ENCODE measurements around the gene KDM5A. TPM values are rescaled to one million over a fixed set of nuclear protein-coding genes. Genes with fewer than 3 reads are reported as not detected.
"Not testable (repeated sequence)": the region's sequence is repeated elsewhere in the genome, so short reads cannot be mapped to it uniquely, and the experiment has no call there.

Gene KDM5A
- total RNA-seq, result 72.0 TPM
- long read RNA-seq, full-length matches to known transcripts, result 10 of 53 reads
- long read RNA-seq, partial matches to known transcripts, result 37 of 53 reads
- long read RNA-seq, other reads (novel, unspliced or antisense), result 6 of 53 reads

- H3K4me3 ChIP-seq, result peak within 1 kb of the TSS; percentile 86
- H3K36me3 ChIP-seq, result peaks cover 4% of the 10 kb centered on the region
- no peaks in the 10 kb centered on the region for H3K9me3 ChIP-seq
- H3K4me1 ChIP-seq, result peaks cover 25% of the 10 kb centered on the region
- DNase-seq (peak; percentile 94), ATAC-seq (peak; percentile 100)
- no peaks in the 10 kb centered on the region for H3K27me3 ChIP-seq
- peak within 1 kb of the TSS; percentile 94 for H3K27ac ChIP-seq
- TF ChIP-seq CTCF (IDR thresholded peaks at IDR 0.05), result no peak
- intact Hi-C loops (cut with DNase I), result no loop called here
These were observed at the start of gene KDM5A for GRCh38 chr12:389142-390096. Gene KDM5A (minus strand): TSS chr12:389320. CDS start chr12:389091, 229 bp downstream.

GRCh38 chr12:435737-436136 is 46.6 kb upstream of the KDM5A start:
- H3K4me3 ChIP-seq; H3K4me1 ChIP-seq; H3K27ac ChIP-seq; H3K9me3 ChIP-seq; H3K27me3 ChIP-seq; DNase-seq; ATAC-seq; intact Hi-C loops (cut with DNase I): not testable (repeated sequence)
- peaks cover 73% of the 10 kb centered on the region for H3K36me3 ChIP-seq

- H3K36me3 ChIP-seq, result peaks cover 18% of the 10 kb centered on the region
- intact Hi-C loops (cut with DNase I), result no loop called here
- H3K9me3 ChIP-seq, result no peaks in the 10 kb centered on the region
- DNase-seq (no peak), ATAC-seq (no peak)
- H3K27me3 ChIP-seq, result no peaks in the 10 kb centered on the region
- H3K4me3 ChIP-seq, result no peak overlapping the region
- H3K4me1 ChIP-seq, result no peaks in the 10 kb centered on the region
- no peak overlapping the region for H3K27ac ChIP-seq
- no peak for TF ChIP-seq CTCF (IDR thresholded peaks at IDR 0.05)
These were observed 33.4 kb upstream of the KDM5A start for GRCh38 chr12:422526-422925.

- TF ChIP-seq CTCF (IDR thresholded peaks at IDR 0.05), result no peak
- Histone ChIP-seq H3K27ac (no peak overlapping the region), H3K27me3 (no peaks in the 10 kb centered on the region), H3K9me3 (no peaks in the 10 kb centered on the region), H3K4me3 (no peak overlapping the region), H3K4me1 (no peaks in the 10 kb centered on the region), H3K36me3 (peaks cover 31% of the 10 kb centered on the region)
- intact Hi-C loops (cut with DNase I), result no loop called here
- no peak for DNase-seq
- ATAC-seq, result no peak
These were observed 29.3 kb upstream of the KDM5A start for GRCh38 chr12:418432-418831.

- no peak overlapping the region for H3K27ac ChIP-seq
- intact Hi-C loops (cut with DNase I), result no loop called here
- no peak for TF ChIP-seq CTCF (IDR thresholded peaks at IDR 0.05)
- H3K9me3 ChIP-seq, result no peaks in the 10 kb centered on the region
- DNase-seq (no peak), ATAC-seq (no peak)
- peaks cover 55% of the 10 kb centered on the region for H3K36me3 ChIP-seq
- no peak overlapping the region for H3K4me3 ChIP-seq
- H3K27me3 ChIP-seq, result no peaks in the 10 kb centered on the region
- H3K4me1 ChIP-seq, result no peaks in the 10 kb centered on the region
These were observed 25.7 kb upstream of the KDM5A start for GRCh38 chr12:414859-415258.

- ATAC-seq (no peak), DNase-seq (no peak)
- no peaks in the 10 kb centered on the region for H3K9me3 ChIP-seq
- intact Hi-C loops (cut with DNase I), result no loop called here
- no peaks in the 10 kb centered on the region for H3K27me3 ChIP-seq
- H3K27ac ChIP-seq, result peak overlapping the region; percentile 76
- H3K4me1 ChIP-seq, result peaks cover 13% of the 10 kb centered on the region
- peak overlapping the region; percentile 90 for H3K4me3 ChIP-seq
- TF ChIP-seq CTCF (IDR thresholded peaks at IDR 0.05), result no peak
- H3K36me3 ChIP-seq, result no peaks in the 10 kb centered on the region
These were observed 12.9 kb upstream of the KDM5A start for GRCh38 chr12:402029-402389.

Data from upper lobe of right lung (tissue), 1 donor.